A673 (cell line): ENCODE data around the gene VSTM4.

Source experiments
- EZH2 ChIP-seq: fragments of 200-600 bp; sonication (generic); IDR thresholded peaks from 2 replicates; pipeline ENCODE4 v1.6.1; 2017; ENCODE audit warnings: borderline replicate concordance, low read depth, mild to moderate bottlenecking, mixed read lengths, antibody characterized with exemption, low read length; ENCODE audit not compliant: poor library complexity, severe bottlenecking
- TF ChIP-seq, protein P1 (sequence below): fragments of 300-800, 200-600 bp; sonication (generic); conservative IDR thresholded peaks from 2 replicates; pipeline ENCODE4 v1.5.1; 2017; ENCODE audit warnings: low read depth, mild to moderate bottlenecking, antibody characterized with exemption, low read length, moderate library complexity, mixed read lengths

DNA sequence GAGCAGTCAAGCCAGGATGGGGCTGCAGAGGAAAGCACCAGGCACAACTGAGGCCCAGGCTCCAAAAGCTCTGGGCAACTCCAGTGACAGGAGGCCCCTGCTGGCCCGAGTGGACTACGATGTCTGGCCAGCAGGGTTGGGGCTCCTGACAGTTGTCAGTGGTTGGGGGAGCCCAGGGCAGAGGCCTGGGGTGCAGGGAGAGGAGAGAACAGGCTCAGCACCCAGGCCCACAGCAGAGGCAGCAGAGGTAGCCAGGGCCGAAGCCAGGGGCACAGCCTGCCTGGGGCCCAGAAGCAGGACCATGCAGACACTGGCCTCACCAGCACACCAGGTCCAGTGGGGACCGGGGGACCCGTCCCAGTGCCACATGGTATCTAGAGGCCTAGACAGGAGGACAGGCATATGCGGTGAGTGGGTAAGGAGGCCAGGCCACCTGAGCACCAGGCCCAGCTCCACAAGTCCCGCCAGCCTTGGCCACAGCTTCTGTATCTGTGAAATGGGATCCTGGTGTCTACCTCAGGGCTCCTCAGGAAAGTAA, 129.6 kb downstream of the VSTM4 start:
- TF ChIP-seq, protein P1, sequence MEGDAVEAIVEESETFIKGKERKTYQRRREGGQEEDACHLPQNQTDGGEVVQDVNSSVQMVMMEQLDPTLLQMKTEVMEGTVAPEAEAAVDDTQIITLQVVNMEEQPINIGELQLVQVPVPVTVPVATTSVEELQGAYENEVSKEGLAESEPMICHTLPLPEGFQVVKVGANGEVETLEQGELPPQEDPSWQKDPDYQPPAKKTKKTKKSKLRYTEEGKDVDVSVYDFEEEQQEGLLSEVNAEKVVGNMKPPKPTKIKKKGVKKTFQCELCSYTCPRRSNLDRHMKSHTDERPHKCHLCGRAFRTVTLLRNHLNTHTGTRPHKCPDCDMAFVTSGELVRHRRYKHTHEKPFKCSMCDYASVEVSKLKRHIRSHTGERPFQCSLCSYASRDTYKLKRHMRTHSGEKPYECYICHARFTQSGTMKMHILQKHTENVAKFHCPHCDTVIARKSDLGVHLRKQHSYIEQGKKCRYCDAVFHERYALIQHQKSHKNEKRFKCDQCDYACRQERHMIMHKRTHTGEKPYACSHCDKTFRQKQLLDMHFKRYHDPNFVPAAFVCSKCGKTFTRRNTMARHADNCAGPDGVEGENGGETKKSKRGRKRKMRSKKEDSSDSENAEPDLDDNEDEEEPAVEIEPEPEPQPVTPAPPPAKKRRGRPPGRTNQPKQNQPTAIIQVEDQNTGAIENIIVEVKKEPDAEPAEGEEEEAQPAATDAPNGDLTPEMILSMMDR = no peak
- TF ChIP-seq EZH2 = no peak
